Right atrium auricular region (tissue), 2 donors: ENCODE data around the gene BLVRB. TPM values are rescaled to one million over a fixed set of nuclear protein-coding genes. Genes with fewer than 3 reads are reported as not detected.
A peak's percentile ranks its signal among the peaks of the same experiment; 100 is the strongest.

Source experiments
- DNase-seq: peaks from one replicate; pipeline ENCODE4 v3.0.0-alpha.2; 2019; ENCODE audit warnings: low spot score
- H3K27ac ChIP-seq, 2 donors: fragments of 200-600 bp; sonication (generic); 1 replicate in 1 of 2; 2 replicates in 1 of 2; pipeline ENCODE4 v1.5.1; 2016 to 2019
- H3K27me3 ChIP-seq, 2 donors: fragments of 200-600 bp; sonication (generic); one replicate each; pipeline versions ENCODE4 v1.5.1 to v1.6.0; 2017 to 2019
- H3K36me3 ChIP-seq: fragments of 200-600 bp; sonication (generic); one replicate; pipeline ENCODE4 v1.5.1; 2016
- H3K4me1 ChIP-seq, 2 donors: fragments of 200-600 bp; sonication (generic); one replicate each; pipeline versions ENCODE4 v1.5.1 to v1.6.0; 2017 to 2019
- H3K4me3 ChIP-seq, 2 donors: fragments of 200-600 bp; sonication (generic); 1 replicate in 1 of 2; 2 replicates in 1 of 2; pipeline ENCODE4 v1.5.1; 2017 to 2019; ENCODE audit warnings: mild to moderate bottlenecking in 1 of 2, moderate library complexity in 1 of 2
- H3K9me3 ChIP-seq, 2 donors: fragments of 200-600 bp; sonication (generic); one replicate each; pipeline ENCODE4 v1.5.1; 2019
- total RNA-seq, 2 donors: library from RNA; depleted of rRNA; stranded (reverse); fragments of >200 nt; gene quantifications; one replicate each; pipeline ENCODE4 v1.1.0, GENCODE V29; 2016
- TF ChIP-seq, protein P1 (sequence below), 2 donors: fragments of 200-600 bp; sonication (generic); IDR thresholded peaks; one replicate each; pipeline ENCODE4 v1.5.1; 2019; ENCODE audit warnings: antibody characterized with exemption in 2 of 2

Gene BLVRB
- total RNA-seq, 2 donors from 2014 or later: 123 to 199 TPM

DNA sequence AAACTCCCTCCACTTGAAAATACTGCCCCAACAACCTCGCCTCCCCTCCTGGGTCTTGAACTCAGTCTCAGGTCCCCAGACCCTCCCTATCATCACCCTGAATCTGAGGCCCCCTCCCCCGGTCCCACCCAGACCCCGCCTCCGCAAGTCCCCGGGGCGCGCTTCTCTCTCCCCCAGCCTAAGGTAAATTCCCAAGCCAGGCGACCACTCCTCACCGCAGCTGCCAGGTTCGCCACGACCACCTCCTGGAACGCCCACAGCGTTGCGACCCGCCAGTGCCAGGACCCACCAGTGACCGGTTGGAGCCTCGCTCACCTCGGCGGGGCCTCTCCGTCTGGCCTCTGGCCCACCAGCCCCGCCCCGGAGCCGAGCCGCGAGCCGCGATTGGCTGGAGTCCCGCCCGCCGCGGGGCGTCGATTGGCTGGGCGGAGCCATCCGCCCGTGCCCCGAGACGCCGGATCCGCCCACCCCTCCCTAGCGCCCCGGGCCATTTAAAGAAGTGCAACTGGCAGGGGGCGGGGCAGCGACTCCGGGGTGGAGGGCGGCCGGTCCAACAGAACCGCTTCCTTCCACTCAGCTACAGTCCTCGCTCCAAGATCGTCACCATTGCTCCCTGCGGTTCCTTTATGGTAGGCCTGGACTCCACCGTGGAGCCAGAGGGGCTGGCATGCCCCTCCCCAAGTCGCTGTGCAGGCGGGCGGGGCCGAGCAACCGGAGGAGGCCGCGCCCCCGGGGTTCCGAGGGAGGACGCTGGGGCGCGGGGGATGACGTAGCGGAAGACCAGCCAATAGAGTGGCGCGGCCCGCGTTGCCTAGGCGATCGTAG is 21.3 kb downstream of the BLVRB start, which contains the start of gene SERTAD3:
Gene SERTAD3 (minus strand): TSS at position 336 of the 825 bp plus-strand sequence. CDS start 2,255 bp downstream, outside the sequence.
- TF ChIP-seq, protein P1, sequence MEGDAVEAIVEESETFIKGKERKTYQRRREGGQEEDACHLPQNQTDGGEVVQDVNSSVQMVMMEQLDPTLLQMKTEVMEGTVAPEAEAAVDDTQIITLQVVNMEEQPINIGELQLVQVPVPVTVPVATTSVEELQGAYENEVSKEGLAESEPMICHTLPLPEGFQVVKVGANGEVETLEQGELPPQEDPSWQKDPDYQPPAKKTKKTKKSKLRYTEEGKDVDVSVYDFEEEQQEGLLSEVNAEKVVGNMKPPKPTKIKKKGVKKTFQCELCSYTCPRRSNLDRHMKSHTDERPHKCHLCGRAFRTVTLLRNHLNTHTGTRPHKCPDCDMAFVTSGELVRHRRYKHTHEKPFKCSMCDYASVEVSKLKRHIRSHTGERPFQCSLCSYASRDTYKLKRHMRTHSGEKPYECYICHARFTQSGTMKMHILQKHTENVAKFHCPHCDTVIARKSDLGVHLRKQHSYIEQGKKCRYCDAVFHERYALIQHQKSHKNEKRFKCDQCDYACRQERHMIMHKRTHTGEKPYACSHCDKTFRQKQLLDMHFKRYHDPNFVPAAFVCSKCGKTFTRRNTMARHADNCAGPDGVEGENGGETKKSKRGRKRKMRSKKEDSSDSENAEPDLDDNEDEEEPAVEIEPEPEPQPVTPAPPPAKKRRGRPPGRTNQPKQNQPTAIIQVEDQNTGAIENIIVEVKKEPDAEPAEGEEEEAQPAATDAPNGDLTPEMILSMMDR (IDR thresholded peaks at IDR 0.05): no peak
- H3K4me1 ChIP-seq: peaks cover 0 to 37% of the 10 kb centered on the region in 2 donors
- H3K27me3 ChIP-seq: no peaks in the 10 kb centered on the region
- DNase-seq: peak; percentile 98
- peaks cover 32% of the 10 kb centered on the region for H3K36me3 ChIP-seq
- peak within 1 kb of the TSS; percentile 94 to 96 for H3K4me3 ChIP-seq
- H3K27ac ChIP-seq: peak within 1 kb of the TSS; percentile 98
- H3K9me3 ChIP-seq: no peaks in the 10 kb centered on the region

DNA sequence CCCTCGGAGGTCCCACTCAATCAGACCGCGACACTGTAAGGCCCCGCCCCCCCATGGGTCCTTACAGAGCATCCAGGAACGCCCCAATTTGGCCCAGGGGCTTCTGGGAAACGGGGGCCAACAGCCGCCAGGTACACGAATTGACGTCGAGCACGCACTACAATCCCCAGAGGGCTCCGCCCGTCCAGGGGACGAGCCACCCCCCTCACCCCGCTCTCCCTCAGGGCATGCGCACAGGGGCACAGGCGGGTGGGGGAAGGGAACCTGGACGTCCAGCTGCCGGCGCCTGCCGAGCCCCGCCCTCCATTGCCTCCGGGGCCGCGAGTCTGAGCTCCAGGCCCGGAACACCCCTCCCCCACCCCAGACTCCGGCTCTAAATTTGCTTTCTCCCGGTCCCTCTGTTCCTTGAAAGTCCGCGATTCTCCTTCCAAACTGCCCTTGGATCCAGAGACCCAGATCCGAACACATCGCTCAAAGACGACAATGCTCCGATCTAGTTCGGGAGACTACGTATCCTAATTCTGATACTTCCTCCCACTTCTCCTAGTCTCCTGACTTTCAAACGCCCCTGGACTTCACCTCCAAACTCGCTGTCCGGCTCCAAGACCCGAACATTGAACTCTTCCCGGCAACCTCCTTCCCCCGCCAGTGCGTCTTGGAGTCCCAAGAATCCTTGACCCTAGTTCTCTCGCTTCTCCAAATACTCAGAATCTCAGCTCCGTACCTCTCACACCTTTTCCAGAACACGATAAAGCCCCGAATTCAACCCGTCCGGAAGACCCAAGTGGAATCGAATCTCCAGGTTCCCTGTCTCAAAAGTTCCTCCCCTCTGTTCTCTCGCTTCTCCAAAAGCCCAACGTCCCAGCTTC is 22.2 kb downstream of the BLVRB start:
- H3K27ac ChIP-seq: peak overlapping the region; percentile 98
- peaks cover 0 to 37% of the 10 kb centered on the region in 2 donors for H3K4me1 ChIP-seq
- peak; percentile 100 for DNase-seq
- H3K36me3 ChIP-seq: peaks cover 32% of the 10 kb centered on the region
- no peaks in the 10 kb centered on the region for H3K27me3 ChIP-seq
- peak overlapping the region; percentile 94 to 96 for H3K4me3 ChIP-seq
- TF ChIP-seq, protein P1 (IDR thresholded peaks at IDR 0.05): no peak
- H3K9me3 ChIP-seq: no peaks in the 10 kb centered on the region

DNA sequence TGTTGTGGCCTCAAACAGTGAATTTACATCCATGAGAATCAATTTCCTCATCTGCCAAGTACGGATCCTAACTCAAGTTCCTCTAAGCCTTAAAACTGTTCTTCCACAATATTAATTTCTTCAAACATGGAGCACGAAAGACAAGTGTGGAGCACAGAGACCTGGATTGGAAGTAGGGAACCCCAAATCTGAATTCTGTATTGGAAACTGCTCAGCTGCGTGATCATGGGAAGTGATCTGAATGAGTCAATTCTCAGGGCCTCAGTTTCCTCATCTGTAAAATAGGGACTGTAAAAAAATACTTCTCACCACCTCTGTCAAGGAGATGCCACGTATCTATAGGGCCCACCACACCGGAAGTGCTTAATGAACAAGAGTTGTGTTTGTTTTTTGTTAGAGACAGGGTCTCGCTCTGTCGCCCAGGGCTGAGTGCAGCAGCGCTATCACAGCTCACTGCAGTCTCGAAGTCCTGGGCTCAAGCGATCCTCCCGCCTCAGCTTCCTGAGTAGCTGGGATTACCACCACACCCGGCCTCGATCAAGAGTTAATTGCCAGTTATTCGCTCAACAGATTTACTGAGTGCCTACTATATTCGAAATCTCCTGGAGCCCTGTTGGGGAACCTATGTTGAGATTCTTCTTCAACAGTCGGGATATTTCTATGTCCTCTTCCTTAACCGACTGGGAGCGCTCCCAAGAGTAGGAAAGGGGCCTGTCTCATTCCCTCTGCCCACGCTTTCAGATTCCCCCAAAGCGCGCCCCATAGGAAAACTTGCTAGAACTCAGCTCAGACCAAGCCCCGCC is 23.0 kb downstream of the BLVRB start:
- no peak for DNase-seq
- peaks cover 26% of the 10 kb centered on the region for H3K36me3 ChIP-seq
- no peaks in the 10 kb centered on the region for H3K9me3 ChIP-seq
- H3K27me3 ChIP-seq: no peaks in the 10 kb centered on the region
- peak overlapping the region; percentile 98 for H3K27ac ChIP-seq
- H3K4me3 ChIP-seq: peak overlapping the region; percentile 94 to 96
- peaks cover 0 to 37% of the 10 kb centered on the region in 2 donors for H3K4me1 ChIP-seq
- TF ChIP-seq, protein P1 (IDR thresholded peaks at IDR 0.05): no peak

DNA sequence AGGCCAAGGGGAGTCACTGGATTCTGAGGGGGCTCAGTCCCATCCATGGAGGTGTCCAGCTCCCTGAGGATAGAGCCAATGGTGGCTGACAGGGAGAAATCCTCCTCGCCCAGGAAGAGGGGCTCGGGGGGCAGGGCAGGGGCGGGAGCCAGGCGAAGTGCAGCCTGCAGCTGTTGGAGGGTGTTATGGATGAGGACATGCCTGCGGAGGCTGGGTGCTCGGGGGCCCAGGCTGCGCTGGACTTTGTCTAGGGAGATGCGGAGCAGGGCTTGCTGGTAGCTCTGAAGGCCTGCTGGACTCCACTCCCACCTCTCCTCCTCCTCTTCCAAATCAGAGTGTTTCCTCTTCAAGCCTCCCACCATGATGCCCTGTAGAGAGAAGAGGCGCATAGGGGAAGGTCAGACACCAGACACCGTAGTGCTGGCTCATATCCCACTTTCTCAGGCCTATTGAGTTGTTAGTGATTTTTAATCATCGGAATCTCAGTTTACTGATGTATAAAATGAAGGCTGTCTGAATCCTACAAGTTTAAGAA is 23.8 kb downstream of the BLVRB start:
- no peaks in the 10 kb centered on the region for H3K27me3 ChIP-seq
- TF ChIP-seq, protein P1 (IDR thresholded peaks at IDR 0.05): no peak
- no peaks in the 10 kb centered on the region for H3K9me3 ChIP-seq
- DNase-seq: no peak
- H3K4me1 ChIP-seq: peaks cover 0 to 37% of the 10 kb centered on the region in 2 donors
- no peak overlapping the region for H3K4me3 ChIP-seq
- H3K27ac ChIP-seq: peak overlapping the region; percentile 98
- peaks cover 25% of the 10 kb centered on the region for H3K36me3 ChIP-seq

DNA sequence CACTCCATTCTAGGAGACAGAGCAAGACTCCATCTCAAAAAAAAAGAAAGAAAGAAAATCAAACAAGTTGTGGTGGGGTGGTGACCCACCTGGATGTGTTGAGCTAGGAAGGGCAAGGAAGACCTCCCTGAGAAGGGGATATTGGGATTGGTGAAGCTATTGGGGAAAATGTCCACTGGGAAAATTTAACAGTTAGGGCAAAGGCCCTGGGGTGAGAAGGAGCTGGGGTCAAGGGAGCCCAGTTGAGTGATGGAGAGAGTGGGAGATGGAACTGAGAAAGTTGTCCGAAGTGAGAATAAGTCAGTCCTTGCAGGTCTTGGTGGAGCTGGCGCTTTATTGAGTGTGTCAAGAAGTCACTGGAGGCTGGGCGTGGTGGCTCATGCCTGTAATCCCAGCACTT is 27.3 kb downstream of the BLVRB start:
- TF ChIP-seq, protein P1 (IDR thresholded peaks at IDR 0.05): no peak
- Histone ChIP-seq H3K27ac (no peak overlapping the region), H3K4me1 (peaks cover 0 to 43% of the 10 kb centered on the region in 2 donors), H3K4me3 (no peak overlapping the region), H3K27me3 (no peaks in the 10 kb centered on the region), H3K36me3 (peaks cover 25% of the 10 kb centered on the region), H3K9me3 (no peaks in the 10 kb centered on the region)
- no peak for DNase-seq
